Right cardiac atrium (tissue), 5 donors: ENCODE data around the gene VDR. TPM values are rescaled to one million over a fixed set of nuclear protein-coding genes. Genes with fewer than 3 reads are reported as not detected.
A peak's percentile ranks its signal among the peaks of the same experiment; 100 is the strongest.

Experiments
- ATAC-seq, 2 donors: fragments of 200-7000 bp; cut with Tn5 transposase; one replicate each; pipeline versions ENCODE4 v1.8.0 to v1.9.1; 2020; ENCODE audit warnings: moderate library complexity in 2 of 2, mild to moderate bottlenecking in 1 of 2
- DNase-seq, 3 donors: peaks; one replicate each; pipeline ENCODE4 v3.0.0-alpha.2; 2020
- H3K27ac ChIP-seq: one replicate; pipeline ENCODE4 v1.5.1; 2013; ENCODE audit warnings: mild to moderate bottlenecking, low read length, control low read depth, moderate library complexity
- H3K27me3 ChIP-seq: one replicate; pipeline ENCODE4 v1.6.1; 2013; ENCODE audit not compliant: control insufficient read depth, insufficient read depth
- H3K4me1 ChIP-seq: one replicate; pipeline ENCODE4 v1.6.1; 2013; ENCODE audit warnings: low read length; ENCODE audit not compliant: control insufficient read depth, insufficient read depth
- H3K4me3 ChIP-seq: one replicate; pipeline ENCODE4 v1.5.1; 2013; ENCODE audit warnings: low read length, control low read depth
- H3K9me3 ChIP-seq: one replicate; pipeline ENCODE4 v1.6.1; 2013; ENCODE audit warnings: low read length; ENCODE audit not compliant: control insufficient read depth
- WGBS: extraction: QIAGEN DNeasy Blood & Tissue Kit; methylation state at CpG from one replicate; pipeline ENCODE4 v1.1.7; 2013; 5-methylcytosine and 5-hydroxymethylcytosine counted together
- intact Hi-C, 4 donors: fragments of 100-400 bp; cut with DNase I; formaldehyde crosslinking; loops; one replicate each; pipeline versions ENCODE4 v1.11.0 to v1.14.0; 2022 to 2023
- polyA plus RNA-seq: library from polyadenylated mRNA; stranded (reverse); fragments of 200-250 nt; gene quantifications from one replicate; pipeline ENCODE4 v1.2.3, GENCODE V29; 2013
- total RNA-seq, 4 donors: library from RNA; stranded (reverse); fragmentation: NEBNext Ultra II Directional; extraction: Animal tissue kit (Norgen Biotek cat#: 25700); gene quantifications; one replicate each; pipeline ENCODE4 v1.2.1, GENCODE V29; 2021
- donor health status: healthy with polysubstance abuse.
- donor health status: DM: no; HTN: yes; CAD: no.
- donor health status: DM: no; HTN: no; CAD: no.
- donor health status: DM: no; HTN: yes; CAD: no; lungs with severe emphysema.
- donor health status: DM: yes; HTN: yes; CAD: no.

Gene VDR
- total and polyA plus RNA-seq, 5 donors: 0.27 to 3.0 (median 0.97) TPM

- ATAC-seq (no peak), DNase-seq (no peak)
- intact Hi-C loops: loop anchor here (2.0 to 10.0 kb wide), 7 partner anchors 33 to 123 kb away; no protein-coding TSS in a partner anchor
- no peak overlapping the region for H3K27ac ChIP-seq
- no peaks in the 10 kb centered on the region for H3K9me3 ChIP-seq
- no peaks in the 10 kb centered on the region for H3K4me1 ChIP-seq
- H3K4me3 ChIP-seq: no peak overlapping the region
- no peaks in the 10 kb centered on the region for H3K27me3 ChIP-seq
- WGBS: 83% methylated on average over 3 of the region's 3 CpGs
These were observed 69.0 kb downstream of the VDR start for GRCh38 chr12:47835831-47836155.

GRCh38 chr12:47835006-47835830, 69.6 kb downstream of the VDR start:
- Histone ChIP-seq H3K9me3 (no peaks in the 10 kb centered on the region), H3K4me1 (no peaks in the 10 kb centered on the region), H3K4me3 (no peak overlapping the region), H3K27ac (no peak overlapping the region), H3K27me3 (no peaks in the 10 kb centered on the region)
- no peak for ATAC-seq
- peak in 2 of 3 donors; percentile 32 to 33 for DNase-seq
- intact Hi-C loops: loop anchor here (5.0 to 10.0 kb wide), 6 partner anchors 33 to 123 kb away; no protein-coding TSS in a partner anchor
- 84% methylated on average over 12 of the region's 12 CpGs for WGBS

GRCh38 chr12:47834199-47834903, 70.4 kb downstream of the VDR start:
- H3K27ac ChIP-seq: no peak overlapping the region
- H3K9me3 ChIP-seq: no peaks in the 10 kb centered on the region
- ATAC-seq: no peak
- 84% methylated on average over 8 of the region's 8 CpGs for WGBS
- DNase-seq: peak in 2 of 3 donors; percentile 31 to 46
- H3K4me1 ChIP-seq: peaks cover 3% of the 10 kb centered on the region
- no peak overlapping the region for H3K4me3 ChIP-seq
- intact Hi-C loops: loop anchor here in 1 of 4 donors (10.0 kb wide), 1 partner anchor 50 kb away; no protein-coding TSS in a partner anchor
- no peaks in the 10 kb centered on the region for H3K27me3 ChIP-seq

DNA sequence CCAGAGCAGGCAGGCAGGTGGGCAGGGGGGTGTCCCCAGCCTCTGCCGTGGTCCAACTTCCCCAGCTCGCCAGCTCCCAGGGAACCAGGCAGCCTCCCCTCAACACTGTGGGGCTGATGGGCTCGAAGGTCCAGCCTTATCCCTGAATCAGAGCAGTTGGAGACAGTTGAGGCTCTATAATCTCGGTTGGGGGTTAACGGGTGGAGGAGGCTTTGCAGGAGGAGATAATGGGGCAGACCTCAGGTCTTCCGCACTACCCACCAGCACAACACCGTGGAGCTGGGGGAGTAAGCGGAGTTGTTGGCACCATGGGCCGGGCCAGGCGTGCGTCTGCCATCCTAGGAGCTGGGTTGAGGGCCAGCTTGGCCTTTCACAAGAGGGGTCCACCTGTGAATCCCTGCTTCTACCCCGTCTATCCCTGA, 71.2 kb downstream of the VDR start:
- DNase-seq (peak in 1 of 3 donors; percentile 46), ATAC-seq (no peak)
- Histone ChIP-seq H3K9me3 (no peaks in the 10 kb centered on the region), H3K4me3 (no peak overlapping the region), H3K27ac (no peak overlapping the region), H3K4me1 (peaks cover 8% of the 10 kb centered on the region), H3K27me3 (no peaks in the 10 kb centered on the region)
- intact Hi-C loops: loop anchor here in 1 of 4 donors (10.0 kb wide), 1 partner anchor 49 kb away; no protein-coding TSS in a partner anchor
- 93% methylated on average over 12 of the region's 12 CpGs for WGBS

GRCh38 chr12:47832263-47832933, 72.4 kb downstream of the VDR start:
- 95% methylated on average over 13 of the region's 13 CpGs for WGBS
- Histone ChIP-seq H3K9me3 (no peaks in the 10 kb centered on the region), H3K27ac (no peak overlapping the region), H3K27me3 (no peaks in the 10 kb centered on the region), H3K4me1 (peaks cover 12% of the 10 kb centered on the region), H3K4me3 (no peak overlapping the region)
- DNase-seq (peak in 2 of 3 donors; percentile 41 to 43), ATAC-seq (no peak)
- intact Hi-C loops: loop anchor here in 1 of 4 donors (10.0 kb wide), 1 partner anchor 48 kb away; no protein-coding TSS in a partner anchor

DNA sequence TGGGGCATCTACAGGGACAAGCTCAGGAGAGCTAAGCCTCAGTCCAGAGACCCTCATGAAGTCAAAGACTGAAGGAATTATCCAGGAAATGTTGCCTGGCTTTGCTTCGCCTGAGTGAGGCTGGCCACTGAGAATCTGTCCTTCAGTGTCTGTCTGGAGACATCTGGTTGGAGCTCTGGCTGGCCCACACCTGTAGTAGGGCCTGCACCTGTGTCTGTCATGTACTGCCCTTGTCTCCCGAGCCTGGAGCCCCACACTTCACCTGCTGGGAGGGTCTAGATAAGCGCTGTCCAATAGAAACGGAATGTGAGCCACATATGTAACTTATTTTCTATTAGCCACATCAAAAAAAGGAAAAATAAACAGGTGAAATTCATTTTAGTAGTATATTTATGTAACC, 75.2 kb downstream of the VDR start:
- intact Hi-C loops: no loop called here
- no peaks in the 10 kb centered on the region for H3K27me3 ChIP-seq
- DNase-seq (peak in 1 of 3 donors; percentile 9), ATAC-seq (no peak)
- H3K4me3 ChIP-seq: no peak overlapping the region
- peak overlapping the region; percentile 81 for H3K27ac ChIP-seq
- no peaks in the 10 kb centered on the region for H3K9me3 ChIP-seq
- H3K4me1 ChIP-seq: peaks cover 23% of the 10 kb centered on the region
- 51% methylated on average over 4 of the region's 4 CpGs for WGBS

DNA sequence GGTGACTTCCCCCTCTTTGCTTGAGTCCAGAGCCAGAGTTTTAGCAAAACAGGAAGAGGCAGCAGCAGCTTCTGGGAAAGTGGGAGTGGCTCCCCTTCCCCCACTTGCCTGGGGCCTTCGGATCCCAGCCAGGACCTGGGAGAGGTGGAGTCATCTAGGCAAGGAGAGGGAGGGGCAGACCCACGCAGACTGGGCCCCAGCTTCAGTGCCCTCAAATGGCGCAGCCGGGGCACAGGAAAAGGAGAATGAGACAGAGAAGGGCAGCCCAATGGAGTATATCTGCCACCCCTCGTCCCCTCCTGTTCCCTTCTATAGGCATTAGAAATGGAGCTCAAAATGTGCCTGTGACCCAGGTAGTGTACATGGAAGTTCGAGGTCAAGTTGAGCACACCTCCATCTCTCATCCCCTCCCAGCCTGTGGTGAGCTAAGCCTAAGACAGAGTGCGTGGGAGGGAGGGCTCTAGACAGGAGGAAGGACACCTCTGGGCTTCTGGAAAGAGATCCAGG, 75.8 kb downstream of the VDR start:
- Histone ChIP-seq H3K9me3 (no peaks in the 10 kb centered on the region), H3K27me3 (no peaks in the 10 kb centered on the region), H3K27ac (peak overlapping the region; percentile 81), H3K4me3 (no peak overlapping the region), H3K4me1 (peaks cover 28% of the 10 kb centered on the region)
- intact Hi-C loops: no loop called here
- DNase-seq (peak; percentile 87 to 94 (median 93)), ATAC-seq (peak; percentile 84 to 89)
- WGBS: 39% methylated on average over 7 of the region's 7 CpGs

GRCh38 chr12:47828008-47828975, 76.5 kb downstream of the VDR start:
- ATAC-seq: peak; percentile 22 to 38
- H3K4me3 ChIP-seq: no peak overlapping the region
- H3K27ac ChIP-seq: peak overlapping the region; percentile 81
- H3K4me1 ChIP-seq: peaks cover 32% of the 10 kb centered on the region
- no peaks in the 10 kb centered on the region for H3K9me3 ChIP-seq
- H3K27me3 ChIP-seq: no peaks in the 10 kb centered on the region
- peak; percentile 40 to 75 (median 46) for DNase-seq
- intact Hi-C loops: no loop called here
- WGBS: 39% methylated on average over 14 of the region's 14 CpGs

GRCh38 chr12:47825173-47825639, 79.6 kb downstream of the VDR start:
- WGBS: 56% methylated on average over 6 of the region's 6 CpGs
- ATAC-seq (peak; percentile 36 to 40), DNase-seq (peak; percentile 83 to 91 (median 88))
- H3K27ac ChIP-seq: peak overlapping the region; percentile 33
- intact Hi-C loops: no loop called here
- H3K4me1 ChIP-seq: peaks cover 50% of the 10 kb centered on the region
- H3K9me3 ChIP-seq: no peaks in the 10 kb centered on the region
- no peaks in the 10 kb centered on the region for H3K27me3 ChIP-seq
- H3K4me3 ChIP-seq: no peak overlapping the region

GRCh38 chr12:47824635-47825034, 80.2 kb downstream of the VDR start:
- no peak for ATAC-seq
- intact Hi-C loops: no loop called here

More at GRCh38 chr12:47824635-47825034, 80.2 kb downstream of the VDR start:
- Histone ChIP-seq H3K4me3 (no peak overlapping the region), H3K9me3 (no peaks in the 10 kb centered on the region), H3K27me3 (no peaks in the 10 kb centered on the region), H3K27ac (peak overlapping the region; percentile 32), H3K4me1 (peaks cover 50% of the 10 kb centered on the region)
- 88% methylated on average over 3 of the region's 3 CpGs for WGBS
- no peak for DNase-seq
